Kidney epithelial cell (primary cell): Measurements from ENCODE around the gene MAP4K1. TPM values are rescaled to one million over a fixed set of nuclear protein-coding genes. Genes with fewer than 3 reads are reported as not detected.

ENCODE experiments used
- DNase-seq: peaks from one replicate; pipeline ENCODE4 v3.0.0-alpha.2; 2010; ENCODE audit warnings: low read depth
- H3K27me3 ChIP-seq: 2 replicates; pipeline ENCODE4 v1.6.0; 2011; ENCODE audit warnings: low read length; ENCODE audit not compliant: control insufficient read depth, insufficient read depth
- H3K36me3 ChIP-seq: 2 replicates; pipeline ENCODE4 v1.5.1; 2011; ENCODE audit warnings: low read length; ENCODE audit not compliant: control insufficient read depth, insufficient read depth
- H3K4me3 ChIP-seq: 2 replicates; pipeline ENCODE4 v1.5.1; 2011; ENCODE audit warnings: low read depth, mild to moderate bottlenecking, control low read depth, low read length
- total RNA-seq: library from RNA; depleted of rRNA; stranded (reverse); fragments of >200 nt; gene quantifications from 2 replicates; pipeline ENCODE4 v1.2.3, GENCODE V29; 2015
- TF ChIP-seq, protein P1 (sequence below): IDR thresholded peaks from 2 replicates; pipeline ENCODE4 v1.5.1; 2011; ENCODE audit warnings: mild to moderate bottlenecking, moderate library complexity, low read length, control low read depth, inconsistent platforms; ENCODE audit not compliant: insufficient read depth, poor library complexity, severe bottlenecking

Gene MAP4K1
- total RNA-seq, 1 donor from 2014 or later = 4.7 TPM

DNA sequence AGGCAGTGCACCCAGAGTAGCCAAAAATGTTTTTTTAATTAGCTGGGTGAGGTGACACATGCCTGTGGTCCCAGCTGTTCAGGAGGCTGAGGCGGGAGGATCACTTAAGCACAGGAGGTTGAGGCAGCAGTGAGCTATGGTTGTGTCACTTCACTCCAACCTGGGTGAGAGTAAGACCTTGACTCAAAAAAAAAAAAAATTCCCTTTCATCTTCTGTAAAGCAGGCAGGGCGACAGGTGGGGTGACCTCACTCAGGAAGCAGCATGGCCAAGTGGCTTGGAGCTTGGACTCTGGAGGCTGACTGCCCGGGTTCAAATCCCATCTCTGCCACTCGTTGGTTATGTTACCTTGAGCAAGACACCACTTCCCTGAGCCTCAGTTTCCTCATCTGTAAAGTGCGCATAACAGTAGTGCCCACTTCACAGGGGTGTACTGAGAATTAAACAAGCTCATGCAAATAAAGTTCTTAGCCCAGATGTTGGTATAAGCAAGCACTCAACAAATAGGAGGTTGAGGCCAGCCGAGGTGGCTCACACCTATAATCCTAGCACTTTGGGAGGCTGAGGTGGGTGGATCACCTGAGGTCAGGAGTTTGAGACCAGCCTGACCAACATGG is 48.3 kb downstream of the MAP4K1 start:
- Histone ChIP-seq H3K36me3 (no peaks in the 10 kb centered on the region), H3K4me3 (no peak overlapping the region), H3K27me3 (peaks cover 21% of the 10 kb centered on the region)
- TF ChIP-seq, protein P1, sequence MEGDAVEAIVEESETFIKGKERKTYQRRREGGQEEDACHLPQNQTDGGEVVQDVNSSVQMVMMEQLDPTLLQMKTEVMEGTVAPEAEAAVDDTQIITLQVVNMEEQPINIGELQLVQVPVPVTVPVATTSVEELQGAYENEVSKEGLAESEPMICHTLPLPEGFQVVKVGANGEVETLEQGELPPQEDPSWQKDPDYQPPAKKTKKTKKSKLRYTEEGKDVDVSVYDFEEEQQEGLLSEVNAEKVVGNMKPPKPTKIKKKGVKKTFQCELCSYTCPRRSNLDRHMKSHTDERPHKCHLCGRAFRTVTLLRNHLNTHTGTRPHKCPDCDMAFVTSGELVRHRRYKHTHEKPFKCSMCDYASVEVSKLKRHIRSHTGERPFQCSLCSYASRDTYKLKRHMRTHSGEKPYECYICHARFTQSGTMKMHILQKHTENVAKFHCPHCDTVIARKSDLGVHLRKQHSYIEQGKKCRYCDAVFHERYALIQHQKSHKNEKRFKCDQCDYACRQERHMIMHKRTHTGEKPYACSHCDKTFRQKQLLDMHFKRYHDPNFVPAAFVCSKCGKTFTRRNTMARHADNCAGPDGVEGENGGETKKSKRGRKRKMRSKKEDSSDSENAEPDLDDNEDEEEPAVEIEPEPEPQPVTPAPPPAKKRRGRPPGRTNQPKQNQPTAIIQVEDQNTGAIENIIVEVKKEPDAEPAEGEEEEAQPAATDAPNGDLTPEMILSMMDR = no peak
- no peak for DNase-seq

DNA sequence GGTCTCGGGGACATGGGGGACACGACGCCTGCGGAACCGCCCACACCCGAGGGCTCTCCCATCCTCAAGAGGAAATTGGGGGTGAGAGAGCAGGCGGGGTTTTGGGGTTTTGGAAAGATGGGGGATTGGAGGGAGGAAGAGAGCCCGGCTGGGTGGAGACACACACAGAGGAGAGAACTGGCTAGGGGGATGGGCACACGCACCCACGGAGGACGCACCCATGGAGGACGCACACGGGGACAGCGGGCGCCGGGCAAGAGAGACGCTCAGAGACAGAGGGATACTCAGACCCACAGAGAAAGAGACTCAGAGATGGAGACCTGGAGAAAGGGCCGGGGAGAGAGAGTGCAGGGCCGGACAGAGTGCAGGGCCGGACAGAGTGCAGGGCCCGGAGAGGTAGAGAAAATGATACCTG is 52.1 kb downstream of the MAP4K1 start:
- no peak for DNase-seq
- TF ChIP-seq, protein P1 = no peak
- no peaks in the 10 kb centered on the region for H3K36me3 ChIP-seq
- no peak overlapping the region for H3K4me3 ChIP-seq
- peaks cover 23% of the 10 kb centered on the region for H3K27me3 ChIP-seq

DNA sequence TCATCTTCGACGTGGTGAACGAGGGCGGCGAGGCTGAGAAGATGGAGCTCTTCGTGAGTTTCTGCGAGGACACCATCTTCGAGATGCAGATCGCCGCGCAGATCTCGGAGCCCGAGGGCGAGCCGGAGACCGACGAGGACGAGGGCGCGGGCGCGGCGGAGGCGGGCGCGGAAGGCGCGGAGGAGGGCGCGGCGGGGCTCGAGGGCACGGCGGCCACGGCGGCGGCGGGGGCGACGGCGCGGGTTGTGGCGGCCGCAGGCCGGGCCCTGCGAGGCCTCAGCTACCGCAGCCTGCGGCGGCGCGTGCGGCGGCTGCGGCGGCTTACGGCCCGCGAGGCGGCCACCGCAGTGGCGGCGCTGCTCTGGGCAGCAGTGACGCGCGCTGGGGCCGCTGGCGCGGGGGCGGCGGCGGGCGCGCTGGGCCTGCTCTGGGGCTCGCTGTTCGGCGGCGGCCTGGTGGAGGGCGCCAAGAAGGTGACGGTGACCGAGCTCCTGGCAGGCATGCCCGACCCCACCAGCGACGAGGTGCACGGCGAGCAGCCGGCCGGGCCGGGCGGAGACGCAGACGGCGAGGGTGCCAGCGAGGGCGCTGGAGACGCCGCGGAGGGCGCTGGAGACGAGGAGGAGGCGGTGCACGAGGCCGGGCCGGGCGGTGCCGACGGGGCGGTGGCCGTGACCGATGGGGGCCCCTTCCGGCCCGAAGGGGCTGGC is 52.6 kb downstream of the MAP4K1 start:
- TF ChIP-seq, protein P1 = no peak
- Histone ChIP-seq H3K4me3 (no peak overlapping the region), H3K27me3 (peaks cover 23% of the 10 kb centered on the region), H3K36me3 (no peaks in the 10 kb centered on the region)
- DNase-seq = no peak

DNA sequence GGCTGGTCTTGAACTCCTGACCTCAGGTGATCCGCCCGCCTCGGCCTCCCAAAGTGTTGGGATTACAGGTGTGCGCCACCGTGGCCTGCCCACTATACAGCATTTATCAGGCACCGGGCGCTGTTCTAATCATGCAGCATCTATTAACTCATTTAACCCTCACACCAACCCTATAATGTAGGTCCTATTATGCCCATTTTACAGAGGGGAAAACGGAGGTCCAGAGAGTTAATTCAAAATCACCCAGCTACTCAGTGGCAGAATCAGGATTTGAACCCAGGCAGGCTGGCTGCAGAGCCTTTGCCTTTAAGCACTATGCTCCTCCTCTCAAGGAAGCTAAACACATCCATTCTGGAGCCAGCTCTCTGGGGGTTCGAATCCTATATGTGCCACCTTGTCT is 54.3 kb downstream of the MAP4K1 start:
- Histone ChIP-seq H3K4me3 (no peak overlapping the region), H3K27me3 (peaks cover 23% of the 10 kb centered on the region), H3K36me3 (no peaks in the 10 kb centered on the region)
- no peak for DNase-seq
- TF ChIP-seq, protein P1 = no peak

DNA sequence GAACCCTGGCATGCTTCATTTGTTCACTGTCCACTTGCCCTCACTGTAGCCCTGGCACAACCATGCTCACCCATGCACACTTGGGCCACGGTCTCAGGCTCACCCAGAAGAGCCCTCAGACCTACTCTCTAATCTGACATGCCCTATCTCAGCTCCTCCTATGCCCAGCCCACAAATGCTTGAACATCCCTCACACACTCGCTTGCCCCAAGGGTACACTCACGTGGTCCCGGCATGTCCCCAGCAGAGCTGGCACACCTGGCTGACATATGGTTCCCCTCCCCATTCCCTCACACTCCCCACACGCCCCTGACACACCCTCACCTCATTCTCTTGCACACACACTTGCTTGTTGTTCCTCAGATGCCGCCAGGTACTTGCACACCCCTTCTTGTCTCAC is 55.7 kb downstream of the MAP4K1 start:
- H3K27me3 ChIP-seq = peaks cover 20% of the 10 kb centered on the region
- H3K4me3 ChIP-seq = no peak overlapping the region
- TF ChIP-seq, protein P1 = no peak
- no peaks in the 10 kb centered on the region for H3K36me3 ChIP-seq
- DNase-seq = no peak

DNA sequence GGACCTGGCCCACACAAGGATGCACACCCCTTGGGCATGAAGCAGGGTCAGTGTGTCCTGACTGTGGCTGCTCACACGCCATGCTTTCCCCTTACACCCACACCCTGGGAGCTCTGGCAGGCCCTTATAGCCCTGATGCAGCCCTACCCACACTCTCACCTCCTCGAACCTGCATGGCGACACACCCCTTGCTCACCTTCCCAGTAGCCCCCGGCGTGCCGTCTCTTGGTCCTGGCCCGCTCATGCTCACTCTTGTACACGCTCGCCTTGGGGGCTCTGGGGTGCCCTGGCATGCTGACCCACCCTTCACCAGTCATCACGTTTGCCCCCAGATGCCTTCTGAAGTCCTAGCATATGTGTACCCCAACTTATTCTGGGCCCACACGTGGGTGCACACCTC is 56.1 kb downstream of the MAP4K1 start:
- Histone ChIP-seq H3K4me3 (no peak overlapping the region), H3K36me3 (no peaks in the 10 kb centered on the region), H3K27me3 (peaks cover 18% of the 10 kb centered on the region)
- no peak for DNase-seq
- TF ChIP-seq, protein P1 = no peak
